HTR-8/SVneo (cell line): ENCODE data around the gene TJP2.

ENCODE experiments used
- DNase-seq: peaks from one replicate; pipeline ENCODE4 v3.0.0; 2011; ENCODE audit warnings: low spot score, mixed read lengths; ENCODE audit not compliant: insufficient read length
- FAIRE-seq: peaks from 2 replicates; lab custom pipeline; 2011; peaks lifted over from hg19 to GRCh38; lab: Jason Lieb, UNC

TJP2 gene

DNA sequence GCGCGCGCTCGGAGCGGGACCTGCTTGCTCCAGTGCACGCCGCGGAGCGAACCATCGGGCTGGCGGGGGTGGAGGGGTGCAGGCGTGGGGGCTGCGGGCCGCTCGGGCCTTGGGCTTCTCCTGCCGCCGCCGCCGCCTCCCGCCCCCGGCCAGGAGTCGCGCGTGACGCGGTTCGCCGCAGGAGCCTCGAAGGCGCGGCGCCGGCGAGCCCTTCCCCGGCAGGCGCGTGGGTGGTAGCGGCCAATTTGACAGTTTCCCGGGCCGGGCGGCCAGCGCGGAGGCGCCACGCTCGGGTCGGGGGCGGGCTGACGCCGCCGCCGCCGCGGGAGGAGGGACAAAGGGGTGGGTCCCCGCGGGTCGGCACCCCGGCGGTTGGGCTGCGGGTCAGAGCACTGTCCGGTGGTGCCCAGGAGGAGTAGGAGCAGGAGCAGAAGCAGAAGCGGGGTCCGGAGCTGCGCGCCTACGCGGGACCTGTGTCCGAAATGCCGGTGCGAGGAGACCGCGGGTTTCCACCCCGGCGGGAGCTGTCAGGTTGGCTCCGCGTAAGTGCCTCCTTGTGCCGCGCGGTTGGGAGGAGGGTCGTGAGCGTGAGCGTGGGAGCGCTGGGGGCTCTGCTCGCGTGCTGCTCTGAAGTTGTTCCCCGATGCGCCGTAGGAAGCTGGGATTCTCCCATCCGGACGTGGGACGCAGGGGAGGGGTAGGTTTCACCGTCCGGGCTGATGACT, at the start of gene TJP2:
TSS of gene TJP2 (plus strand) at position 387 of the 725 bp plus-strand sequence. CDS start at position 483, 96 bp downstream.
- peak; percentile 50 for DNase-seq
- FAIRE-seq, result no peak

DNA sequence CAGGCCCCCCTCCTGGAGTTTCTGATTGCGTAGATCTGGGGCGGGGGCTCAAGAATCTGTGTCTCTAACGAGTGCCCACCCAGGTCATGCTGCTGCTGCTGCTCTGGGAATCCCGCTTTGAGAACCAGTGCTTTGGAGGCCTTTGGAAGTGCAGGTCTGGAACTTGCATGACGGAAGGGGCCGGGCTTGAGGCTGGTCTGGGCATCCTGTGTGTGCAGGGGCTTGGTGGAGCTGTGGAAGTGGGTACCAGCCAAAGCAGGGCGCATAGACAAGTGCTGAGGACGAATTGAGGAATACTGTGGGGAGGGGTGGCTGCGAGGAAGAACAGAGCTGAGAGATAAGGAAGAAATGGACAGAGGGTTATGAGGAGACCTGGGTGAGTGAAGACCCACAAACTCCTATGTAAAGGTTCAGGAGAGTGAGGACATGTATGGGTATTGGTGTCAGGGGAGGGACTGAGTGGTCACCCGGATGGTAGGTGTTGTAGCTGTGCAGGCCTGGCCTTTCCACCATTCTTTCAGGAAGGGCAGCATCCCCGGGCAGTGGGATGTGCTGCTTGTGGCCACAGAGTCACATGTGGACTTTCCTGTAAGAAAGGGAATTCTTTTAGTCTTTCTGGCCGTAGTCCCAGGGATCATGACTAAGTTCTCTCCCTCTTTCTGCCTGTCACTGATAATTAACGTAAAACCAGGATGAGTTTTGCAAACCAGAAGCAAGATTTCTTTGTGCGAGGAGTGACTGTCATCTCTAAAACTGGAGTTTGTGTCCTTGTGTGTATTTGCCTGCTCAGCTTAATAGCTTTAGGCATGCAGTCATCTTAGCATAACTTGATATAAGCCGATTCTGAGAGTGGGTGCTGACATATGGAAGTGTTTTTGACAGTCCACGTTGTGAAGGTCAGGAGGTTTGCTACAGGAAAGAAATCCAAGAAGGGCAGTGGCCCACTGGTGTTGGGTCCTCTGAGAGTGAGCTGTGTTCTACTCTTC, 43.3 kb upstream of the TJP2 start:
- peak; percentile 44 for FAIRE-seq
- DNase-seq, result peak; percentile 49

DNA sequence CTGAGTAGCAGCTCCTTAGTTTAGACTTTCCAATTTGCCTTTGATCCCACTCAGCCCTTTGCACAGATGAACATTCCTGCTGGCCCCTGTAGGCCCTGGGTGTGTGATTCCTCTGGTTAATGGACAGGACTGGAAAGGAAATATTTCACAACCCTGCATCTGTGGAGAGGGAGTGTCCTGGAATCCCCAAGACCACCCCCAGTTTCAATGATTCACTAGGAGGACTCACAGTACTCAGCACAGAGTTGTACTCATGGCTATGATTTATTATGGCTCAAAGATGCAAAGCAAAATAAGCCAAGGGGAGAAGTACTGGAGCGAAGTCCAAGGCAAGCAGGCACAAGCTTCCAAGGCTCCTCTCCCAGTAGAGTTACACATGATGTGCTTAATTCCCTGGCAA, 42.4 kb upstream of the TJP2 start:
- peak; percentile 84 for DNase-seq
- FAIRE-seq, result peak; percentile 78

DNA sequence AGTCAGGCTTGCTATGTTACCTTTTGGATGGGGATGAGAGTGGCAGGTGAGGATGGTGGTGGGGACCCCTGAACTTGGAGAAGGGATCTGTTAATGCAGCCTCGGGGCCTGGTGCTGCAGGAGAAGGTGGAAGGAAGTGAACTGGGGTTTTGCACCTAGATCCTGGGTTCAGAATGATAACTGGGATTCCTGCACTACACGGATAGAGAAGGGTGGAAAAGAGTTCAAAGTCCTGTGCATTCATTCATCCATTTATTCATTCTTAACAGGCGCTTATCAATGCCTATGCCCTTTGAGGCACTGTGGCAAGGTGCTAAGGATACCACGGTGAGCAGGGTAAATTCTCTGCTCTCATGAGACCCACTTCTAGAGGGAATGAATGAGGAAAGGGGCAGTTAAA, 41.7 kb upstream of the TJP2 start:
- no peak for DNase-seq

DNA sequence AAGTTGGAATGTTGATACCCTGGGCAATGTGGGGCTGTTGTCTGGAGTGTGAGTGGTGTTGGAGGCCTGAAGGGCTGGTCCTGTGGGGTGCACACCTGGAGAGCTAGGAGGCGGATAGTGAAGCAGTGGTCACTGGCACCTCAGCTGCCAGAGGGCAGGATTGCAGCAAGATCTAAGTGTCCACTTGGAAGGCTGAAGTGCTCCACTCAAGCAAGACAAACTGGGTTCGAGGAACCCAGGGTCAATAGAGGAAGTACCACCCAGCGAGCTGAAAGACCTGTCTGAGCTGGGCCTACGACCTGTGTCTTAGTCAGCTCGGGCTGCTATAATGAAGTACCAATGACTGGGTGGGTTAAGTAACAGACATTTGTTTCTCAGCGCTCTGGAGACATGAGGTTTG, 39.7 kb upstream of the TJP2 start:
- DNase-seq (no peak), FAIRE-seq (no peak)

More for the DNA sequence above, 41.7 kb upstream of the TJP2 start:
- no peak for FAIRE-seq

DNA sequence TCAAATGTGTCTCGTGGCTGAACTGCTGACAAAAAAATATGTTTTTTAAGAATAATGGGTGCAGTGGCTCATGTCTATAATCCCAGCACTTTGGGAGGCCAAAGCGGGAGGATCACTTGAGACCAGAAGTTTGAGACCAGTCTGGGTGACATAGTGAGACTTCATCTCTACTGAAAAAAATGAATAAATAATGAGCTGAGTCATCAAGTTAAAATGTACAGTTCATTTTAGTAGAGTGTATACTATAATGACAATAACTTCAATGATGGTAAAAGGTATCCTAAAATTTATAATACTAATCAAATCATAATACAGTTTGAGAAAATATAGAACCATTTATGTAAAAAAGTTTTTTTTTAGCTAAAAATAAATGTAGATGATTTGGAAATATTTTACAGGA, 37.9 kb upstream of the TJP2 start:
- DNase-seq (no peak), FAIRE-seq (no peak)

DNA sequence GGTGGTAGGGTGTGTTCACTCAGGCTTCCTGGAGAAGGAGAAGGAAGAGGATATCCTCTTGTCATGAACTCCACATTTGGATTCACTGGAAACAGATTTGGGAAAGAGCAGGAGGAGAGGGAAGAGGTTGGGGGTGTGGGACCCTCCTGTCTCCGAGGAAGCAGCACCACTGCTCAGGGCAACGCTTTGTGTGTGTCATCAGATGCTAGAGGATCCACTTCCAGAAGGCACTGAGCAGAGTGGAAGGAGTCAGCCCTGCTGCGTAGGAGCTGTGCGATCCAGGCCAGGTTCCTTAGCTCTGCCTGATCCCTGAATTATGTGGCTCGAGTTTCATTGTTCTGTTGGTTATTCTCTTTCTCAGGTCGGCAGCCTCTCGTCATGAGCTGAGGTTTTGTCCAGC, 37.3 kb upstream of the TJP2 start:
- no peak for FAIRE-seq
- DNase-seq, result no peak

DNA sequence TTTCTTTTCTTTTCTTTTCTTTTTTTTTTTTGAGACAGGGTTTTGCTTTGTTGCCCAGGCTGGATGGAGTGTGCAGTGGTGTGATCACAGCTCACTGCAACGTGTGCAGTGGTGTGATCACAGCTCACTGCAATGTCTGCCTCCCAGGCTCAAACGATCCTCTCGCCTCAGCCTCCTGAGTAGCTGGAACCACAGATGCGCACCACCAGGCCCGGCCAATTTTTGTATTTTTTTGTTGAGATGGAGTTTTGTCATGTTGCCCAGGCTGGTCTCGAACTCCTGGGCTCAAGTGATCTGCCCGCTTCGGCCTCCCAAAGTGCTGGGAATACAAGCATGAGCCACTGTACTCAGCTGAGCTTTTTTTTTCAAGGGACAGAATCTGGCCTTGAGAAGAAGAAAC, 36.8 kb upstream of the TJP2 start:
- FAIRE-seq, result no peak
- DNase-seq, result no peak

DNA sequence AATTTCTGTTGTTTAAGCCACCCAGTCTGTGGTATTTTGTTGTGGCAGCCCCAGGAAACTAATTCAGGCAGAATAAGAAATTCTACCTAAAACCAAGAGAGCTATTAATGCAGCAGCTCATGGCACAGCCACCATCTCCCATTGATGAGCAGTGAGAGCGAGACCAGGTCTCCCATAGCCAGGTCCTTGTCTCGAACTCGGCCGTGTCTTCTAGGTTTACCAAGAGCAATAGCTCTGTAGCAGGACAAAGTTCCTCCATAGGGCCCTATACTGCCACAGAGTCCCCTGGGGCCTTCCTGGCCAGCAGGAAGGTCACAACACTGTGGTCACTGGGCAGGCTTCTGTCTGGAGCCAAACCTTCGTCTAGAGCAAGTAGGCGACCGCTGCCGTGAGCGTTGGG, 34.5 kb upstream of the TJP2 start:
- FAIRE-seq (no peak), DNase-seq (no peak)

DNA sequence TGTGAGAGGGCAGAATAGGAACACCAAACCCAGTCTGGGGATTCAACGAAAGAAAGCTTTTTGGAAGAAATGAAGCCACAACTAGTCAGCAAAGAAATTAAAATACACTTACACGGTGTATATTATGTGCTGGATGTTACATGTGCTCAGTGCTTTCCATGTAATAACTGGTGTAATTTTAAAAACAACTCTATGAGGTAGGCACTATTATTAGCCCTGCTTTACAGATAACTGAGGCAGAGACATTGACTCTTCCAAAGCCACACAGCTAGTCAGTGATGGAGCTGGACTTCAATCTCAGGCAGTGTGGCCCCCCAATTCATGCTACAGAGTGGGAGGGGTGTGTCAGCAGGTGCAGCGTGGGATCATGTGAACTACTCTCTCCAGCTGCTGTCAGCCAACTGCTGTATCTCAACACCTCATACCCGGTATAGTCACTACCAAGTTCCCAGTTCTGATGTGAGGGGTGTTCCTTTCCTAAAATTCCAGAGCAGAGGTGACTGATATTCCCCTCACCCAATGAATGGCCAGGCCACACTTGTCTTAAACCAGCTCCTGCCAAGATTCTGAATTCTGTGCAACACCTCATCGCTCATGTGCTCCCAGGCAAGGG, 33.8 kb upstream of the TJP2 start:
- no peak for DNase-seq
- FAIRE-seq, result no peak

DNA sequence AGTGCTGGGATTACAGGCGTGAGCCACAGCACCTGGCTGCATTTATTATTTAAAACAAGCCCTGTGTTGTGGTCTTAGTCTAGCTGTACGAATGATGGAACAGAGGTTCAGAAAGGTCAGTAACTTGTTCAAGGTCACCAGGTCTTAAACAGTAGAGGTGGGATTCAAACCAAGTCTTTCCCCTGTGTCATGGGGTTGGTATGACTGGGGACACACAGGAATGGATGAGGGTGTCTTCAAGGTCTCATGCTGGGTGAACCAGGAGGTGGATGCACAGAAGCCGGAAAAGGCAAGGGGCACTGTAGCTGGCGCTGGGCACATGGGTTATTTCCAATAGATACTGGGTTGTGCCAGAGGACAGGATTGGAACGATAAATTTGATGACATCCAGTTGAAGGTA, 32.2 kb upstream of the TJP2 start:
- FAIRE-seq (no peak), DNase-seq (no peak)

DNA sequence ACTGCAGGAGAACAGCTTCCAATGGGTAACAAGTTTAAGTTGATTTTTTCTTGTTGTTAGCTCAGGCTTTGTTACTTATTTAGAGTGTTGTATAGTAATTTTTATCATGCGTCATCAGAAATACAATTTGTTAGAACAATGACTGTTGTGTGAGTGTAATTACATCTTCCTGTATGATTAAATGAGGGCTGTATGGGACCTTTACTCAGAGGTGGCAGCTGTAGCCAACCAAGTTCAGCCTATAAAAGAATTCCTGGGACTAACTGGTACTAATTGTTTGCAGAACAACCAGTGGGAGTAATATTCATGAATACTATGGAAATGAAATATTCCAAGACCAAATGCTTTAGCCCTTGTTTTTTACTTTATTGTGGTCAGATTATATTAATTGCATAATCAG, 30.8 kb upstream of the TJP2 start:
- DNase-seq, result no peak
- no peak for FAIRE-seq

DNA sequence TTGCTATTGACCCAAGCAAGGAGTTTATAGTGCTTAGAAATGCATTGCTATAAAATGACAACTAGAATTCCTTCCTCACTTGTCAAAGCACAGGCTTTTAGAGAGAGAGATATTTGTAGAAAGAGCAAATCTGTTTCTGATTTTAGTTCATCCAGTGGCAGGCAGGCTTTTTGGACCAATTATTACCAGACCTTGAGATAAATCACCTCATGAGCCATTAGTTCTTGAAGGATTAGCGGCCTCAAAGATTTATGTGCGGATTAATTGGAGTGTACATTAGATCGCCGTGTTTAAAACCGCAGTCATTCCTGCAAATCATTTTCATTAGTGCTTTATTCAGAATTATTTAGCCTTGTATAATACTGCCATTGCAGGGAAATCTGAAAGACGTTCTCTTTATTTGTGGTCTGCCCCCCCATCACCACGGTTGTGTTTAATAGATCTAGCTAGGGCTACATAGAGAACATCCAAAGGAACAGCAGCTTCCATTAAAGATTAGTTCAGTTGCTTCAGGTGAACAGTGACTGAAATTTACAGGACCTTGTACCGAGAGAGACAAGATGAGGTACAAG, 28.8 kb upstream of the TJP2 start:
- DNase-seq (no peak), FAIRE-seq (no peak)

DNA sequence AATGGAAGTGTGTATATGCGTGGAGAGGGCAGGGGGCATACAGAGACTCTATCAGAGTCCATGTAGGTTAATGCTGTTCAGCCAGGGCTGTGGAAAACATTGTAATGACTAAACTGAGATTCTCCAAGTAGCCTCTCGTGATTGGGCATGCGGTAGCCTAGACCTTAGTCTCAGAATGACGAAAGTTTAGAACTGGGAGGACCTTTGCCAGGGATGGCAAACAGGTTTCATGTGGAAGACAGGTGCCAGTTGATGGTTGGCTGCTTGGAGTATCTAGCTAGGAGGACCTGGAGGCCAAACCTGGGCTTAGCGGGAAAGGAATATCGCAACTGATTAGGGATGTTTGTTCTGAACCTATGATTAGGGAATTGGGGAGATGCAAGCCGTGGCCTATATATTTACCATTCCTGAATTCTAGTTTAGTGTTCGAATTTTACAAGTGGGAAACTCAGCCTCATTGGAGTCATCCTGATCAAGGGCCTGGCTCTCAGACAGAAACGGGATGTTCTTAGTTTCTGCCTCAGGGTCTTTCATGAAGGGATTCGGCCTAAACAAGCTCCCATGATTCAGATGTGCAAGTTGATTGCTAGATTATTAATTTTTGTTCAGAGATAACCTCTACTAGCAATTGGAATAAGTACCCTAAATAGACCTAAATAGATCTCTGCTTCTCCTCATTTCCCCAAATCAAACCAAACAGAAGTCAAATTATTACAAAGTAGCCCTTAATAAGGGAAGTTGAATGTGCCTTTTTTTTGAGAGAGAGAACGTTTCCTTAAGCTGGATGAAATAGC, 26.8 kb upstream of the TJP2 start:
- FAIRE-seq (no peak), DNase-seq (no peak)

DNA sequence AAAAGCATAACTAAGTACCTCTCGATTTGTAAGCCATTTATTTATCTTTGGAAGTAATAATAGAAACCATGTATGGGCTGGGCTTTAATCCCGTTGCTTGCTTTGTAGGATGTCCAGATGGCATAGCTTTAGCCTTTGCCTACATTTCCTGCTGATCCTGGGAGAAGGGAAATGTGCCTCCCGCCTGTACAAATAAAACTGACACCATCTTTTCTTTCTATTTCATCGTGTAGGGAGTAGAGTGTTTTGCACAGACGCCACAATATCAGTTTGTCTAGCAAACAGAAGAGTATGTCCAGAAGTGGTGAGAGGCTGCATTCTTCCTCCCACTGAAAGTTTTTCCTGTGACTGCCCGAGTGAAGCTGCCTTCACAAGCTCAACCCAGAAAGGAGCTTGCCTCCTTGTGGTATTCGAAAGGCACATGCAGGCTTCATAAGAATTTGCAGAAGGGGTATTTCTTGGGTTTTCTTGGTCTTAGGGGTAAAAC, 24.7 kb upstream of the TJP2 start:
- no peak for FAIRE-seq

DNA sequence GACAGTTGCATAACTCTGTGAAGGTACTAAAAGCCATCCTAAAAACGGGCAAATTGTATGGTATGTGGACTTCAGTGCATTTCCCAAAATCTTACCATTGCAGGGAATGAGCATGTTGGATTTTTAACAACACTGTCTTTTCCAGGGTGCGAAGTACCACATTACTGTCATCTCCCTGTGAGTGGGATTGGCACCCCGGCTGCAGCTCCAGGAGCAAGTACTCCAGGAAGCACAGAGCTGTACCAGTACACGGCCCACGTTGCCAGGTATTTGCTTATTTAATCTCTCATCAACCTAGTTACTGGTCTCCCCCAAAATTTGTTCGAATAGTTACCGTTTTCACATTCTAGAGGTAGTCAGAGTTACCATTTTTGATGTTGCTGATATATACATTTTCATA, 22.6 kb upstream of the TJP2 start:
- FAIRE-seq, result no peak
- DNase-seq, result no peak

More for the DNA sequence above, 24.7 kb upstream of the TJP2 start:
- no peak for DNase-seq

DNA sequence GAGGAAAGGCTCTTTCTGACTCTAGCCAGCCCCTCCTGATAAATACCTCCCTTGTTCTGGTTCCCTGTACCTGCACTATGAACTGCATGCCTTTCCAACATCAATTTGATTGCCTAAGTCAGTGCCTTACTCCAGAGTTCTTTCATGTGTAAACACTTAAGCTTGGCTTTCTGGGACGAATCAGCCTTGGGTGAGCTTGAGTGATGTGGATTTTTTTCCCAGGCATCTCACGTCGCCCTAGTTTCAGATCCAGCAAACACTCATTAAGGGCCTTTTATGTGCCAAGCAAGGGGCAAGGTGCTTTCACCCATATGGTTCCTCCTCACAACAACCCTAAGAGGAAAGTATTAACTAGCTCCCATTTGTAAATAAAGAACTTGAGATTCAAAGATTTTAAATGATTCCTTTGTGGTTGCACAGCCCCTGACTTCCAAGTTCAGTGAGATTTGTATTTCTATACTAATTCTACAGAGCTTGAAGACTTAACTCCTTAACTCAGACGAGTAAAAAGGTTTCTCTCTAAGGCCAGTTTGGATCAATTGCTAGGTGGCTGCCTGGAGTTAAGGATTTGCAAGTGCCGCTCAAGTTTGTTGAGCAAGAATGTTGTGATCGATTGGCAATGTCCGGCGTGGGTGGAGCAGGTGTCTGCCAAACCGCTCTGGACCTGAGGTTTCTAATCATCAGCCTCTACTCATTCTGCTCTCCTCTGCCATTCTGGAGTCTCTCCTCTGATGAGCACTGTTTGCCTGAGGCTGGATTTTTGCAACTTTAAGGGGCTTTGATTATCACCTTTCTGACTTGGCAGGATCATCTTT, 20.2 kb upstream of the TJP2 start:
- no peak for DNase-seq
- FAIRE-seq, result no peak

DNA sequence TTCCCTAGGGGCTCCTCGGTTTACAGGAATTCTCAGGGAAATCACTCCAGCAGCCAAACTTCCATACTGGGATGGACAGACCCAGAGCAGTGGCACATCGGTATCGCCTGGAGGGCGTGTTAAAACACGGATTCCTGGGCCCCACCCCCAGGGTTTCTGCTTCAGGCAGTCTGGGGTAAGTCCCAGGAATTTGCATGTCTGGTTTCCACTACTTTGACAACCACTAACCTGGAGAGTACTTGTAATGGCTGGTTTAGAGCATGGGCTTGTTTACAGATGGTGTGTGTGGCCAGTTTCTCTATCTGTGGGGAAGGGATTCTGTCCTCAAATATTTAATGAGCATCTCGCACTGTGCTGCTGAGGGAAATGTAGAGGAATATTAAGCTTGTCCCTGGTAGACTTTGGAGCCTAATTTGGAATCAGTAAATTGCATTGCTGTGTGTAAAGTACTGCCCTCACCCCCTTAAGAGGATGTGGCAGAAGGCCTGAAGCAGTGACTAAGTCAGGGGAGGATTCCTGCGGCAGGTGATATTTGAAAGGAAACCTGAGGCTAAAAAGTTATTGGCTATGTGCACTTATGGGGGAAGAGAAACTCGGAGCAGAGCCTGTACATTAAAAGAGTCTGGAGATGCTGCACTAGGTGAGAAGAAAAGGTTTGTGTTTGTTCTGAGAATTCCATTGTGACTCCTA, 18.6 kb upstream of the TJP2 start:
- FAIRE-seq, result no peak
- DNase-seq, result no peak
